Measurements from ENCODE around the gene XRCC2.

DNA sequence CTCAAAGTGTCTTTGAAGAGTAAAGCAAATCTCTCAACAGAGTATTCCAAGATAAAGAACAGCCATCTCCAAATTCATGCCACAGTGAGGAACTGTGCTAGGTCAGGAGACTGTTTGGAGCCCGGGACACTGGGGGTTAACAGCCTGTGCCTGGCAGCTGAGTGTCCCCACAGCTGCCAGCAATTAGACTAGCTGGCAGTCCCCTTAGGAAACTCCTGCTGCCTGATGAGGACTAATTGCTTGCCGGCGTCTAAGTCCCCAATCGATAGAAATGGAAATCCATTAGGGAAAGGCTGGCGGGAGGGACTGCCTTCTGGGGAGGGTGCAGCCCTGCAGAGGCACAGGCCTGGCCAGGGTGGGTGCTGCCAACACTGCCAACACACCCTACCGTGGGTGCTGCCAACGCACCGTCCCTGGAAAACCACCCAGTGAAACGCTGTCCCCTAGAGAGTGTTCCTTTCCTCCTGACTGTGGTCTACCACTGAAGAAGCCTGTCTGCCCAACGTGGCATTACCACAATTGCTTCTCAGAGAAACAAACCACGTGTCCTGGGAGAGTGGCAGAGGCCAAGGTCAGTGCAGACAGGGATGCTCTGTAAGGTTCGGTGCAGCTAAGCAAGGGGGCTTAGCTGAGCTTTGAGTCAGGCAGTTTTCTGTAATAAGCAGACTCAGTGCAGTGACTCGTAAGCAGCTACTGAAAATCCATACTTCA is 60.8 kb downstream of the XRCC2 start:
- TF ChIP-seq, protein P1, sequence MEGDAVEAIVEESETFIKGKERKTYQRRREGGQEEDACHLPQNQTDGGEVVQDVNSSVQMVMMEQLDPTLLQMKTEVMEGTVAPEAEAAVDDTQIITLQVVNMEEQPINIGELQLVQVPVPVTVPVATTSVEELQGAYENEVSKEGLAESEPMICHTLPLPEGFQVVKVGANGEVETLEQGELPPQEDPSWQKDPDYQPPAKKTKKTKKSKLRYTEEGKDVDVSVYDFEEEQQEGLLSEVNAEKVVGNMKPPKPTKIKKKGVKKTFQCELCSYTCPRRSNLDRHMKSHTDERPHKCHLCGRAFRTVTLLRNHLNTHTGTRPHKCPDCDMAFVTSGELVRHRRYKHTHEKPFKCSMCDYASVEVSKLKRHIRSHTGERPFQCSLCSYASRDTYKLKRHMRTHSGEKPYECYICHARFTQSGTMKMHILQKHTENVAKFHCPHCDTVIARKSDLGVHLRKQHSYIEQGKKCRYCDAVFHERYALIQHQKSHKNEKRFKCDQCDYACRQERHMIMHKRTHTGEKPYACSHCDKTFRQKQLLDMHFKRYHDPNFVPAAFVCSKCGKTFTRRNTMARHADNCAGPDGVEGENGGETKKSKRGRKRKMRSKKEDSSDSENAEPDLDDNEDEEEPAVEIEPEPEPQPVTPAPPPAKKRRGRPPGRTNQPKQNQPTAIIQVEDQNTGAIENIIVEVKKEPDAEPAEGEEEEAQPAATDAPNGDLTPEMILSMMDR (IDR thresholded peaks at IDR 0.05): no peak
- no peak for TF ChIP-seq EZH2 (IDR thresholded peaks at IDR 0.05; ENCODE audit: borderline replicate concordance, insufficient read depth, low read depth, low read length, poor library complexity, severe bottlenecking)

Measured in B cell (primary cell).